HTERT RPE-1 (cell line): ENCODE results near the gene RSAD1.

Source experiments
- in situ Hi-C: fragments of 300-500 bp; cut with MboI; formaldehyde crosslinking; loops from 4 replicates; pipeline ENCODE4 v1.14.3; 2020; ENCODE audit warnings: low sequenced_read_pairs

The RSAD1 gene

GRCh38 chr17:50478391-50479381 lies at the start of gene RSAD1:
RSAD1 (plus strand) TSS chr17:50478860; CDS start chr17:50478885, 25 bp downstream.
- in situ Hi-C loops, result no loop called here

- in situ Hi-C loops, result no loop called here
Observed at GRCh38 chr17:50429793-50430192, 48.9 kb upstream of the RSAD1 start.

DNA sequence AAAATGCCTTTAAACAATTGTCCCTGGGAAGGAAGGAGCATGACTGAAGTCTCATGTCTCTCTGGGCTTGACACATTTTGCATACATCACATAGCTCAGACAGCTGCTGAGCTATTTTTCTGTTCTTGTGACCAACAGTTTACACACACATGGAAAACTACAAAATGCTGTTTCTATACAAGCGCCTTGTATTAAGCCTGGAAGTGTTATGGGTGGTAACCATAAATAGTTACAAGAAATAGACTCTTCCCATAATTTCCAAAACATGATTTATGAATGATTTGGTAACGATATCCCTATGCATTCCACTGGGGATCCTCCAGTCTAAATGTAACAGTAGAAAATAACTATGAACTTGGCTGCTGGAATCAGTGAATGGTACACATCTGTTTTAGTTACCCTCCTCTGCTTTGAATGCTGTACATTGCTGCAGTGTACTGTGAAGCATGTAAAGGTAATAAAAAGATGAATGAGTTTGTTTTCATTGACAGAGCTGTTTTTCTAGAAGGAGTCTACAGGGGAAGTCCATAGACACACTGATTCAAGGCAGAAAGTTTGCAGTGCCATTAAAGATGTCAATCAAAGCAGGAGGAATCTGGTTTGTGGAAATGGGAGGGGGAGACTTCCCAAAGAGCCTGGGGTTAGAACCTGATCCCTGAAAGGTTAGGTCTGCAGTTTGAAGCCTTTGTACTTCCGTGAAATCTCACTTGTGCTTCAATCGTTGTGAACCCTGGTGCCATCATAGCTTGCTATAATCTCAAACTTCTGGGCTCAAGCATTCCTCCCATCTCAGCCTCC lies 47.6 kb upstream of the RSAD1 start:
- in situ Hi-C loops, result no loop called here

- in situ Hi-C loops, result no loop called here
Observed at GRCh38 chr17:50432125-50432762, 46.4 kb upstream of the RSAD1 start.

DNA sequence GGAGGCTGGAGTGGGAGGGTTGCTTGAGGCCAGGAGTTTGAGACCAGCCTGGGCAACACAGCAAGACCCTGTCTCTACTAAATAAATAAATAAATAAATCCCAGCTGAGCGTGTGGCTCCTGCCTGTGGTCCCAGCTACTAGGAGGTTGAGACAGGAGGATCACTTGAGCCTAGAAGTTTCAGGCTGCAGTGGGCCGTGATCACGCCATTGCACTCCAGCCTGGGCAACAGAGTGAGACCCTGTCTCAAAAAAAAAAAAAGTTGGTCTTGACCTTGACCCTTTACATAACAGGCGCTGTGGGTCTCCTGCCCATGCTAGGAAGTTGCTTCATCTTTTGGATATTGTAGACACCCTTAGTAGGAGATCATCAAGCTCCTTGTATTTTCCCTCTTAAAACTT lies 41.3 kb upstream of the RSAD1 start:
- in situ Hi-C loops, result no loop called here

- in situ Hi-C loops, result no loop called here
Observed at GRCh38 chr17:50439008-50439407, 39.7 kb upstream of the RSAD1 start.

DNA sequence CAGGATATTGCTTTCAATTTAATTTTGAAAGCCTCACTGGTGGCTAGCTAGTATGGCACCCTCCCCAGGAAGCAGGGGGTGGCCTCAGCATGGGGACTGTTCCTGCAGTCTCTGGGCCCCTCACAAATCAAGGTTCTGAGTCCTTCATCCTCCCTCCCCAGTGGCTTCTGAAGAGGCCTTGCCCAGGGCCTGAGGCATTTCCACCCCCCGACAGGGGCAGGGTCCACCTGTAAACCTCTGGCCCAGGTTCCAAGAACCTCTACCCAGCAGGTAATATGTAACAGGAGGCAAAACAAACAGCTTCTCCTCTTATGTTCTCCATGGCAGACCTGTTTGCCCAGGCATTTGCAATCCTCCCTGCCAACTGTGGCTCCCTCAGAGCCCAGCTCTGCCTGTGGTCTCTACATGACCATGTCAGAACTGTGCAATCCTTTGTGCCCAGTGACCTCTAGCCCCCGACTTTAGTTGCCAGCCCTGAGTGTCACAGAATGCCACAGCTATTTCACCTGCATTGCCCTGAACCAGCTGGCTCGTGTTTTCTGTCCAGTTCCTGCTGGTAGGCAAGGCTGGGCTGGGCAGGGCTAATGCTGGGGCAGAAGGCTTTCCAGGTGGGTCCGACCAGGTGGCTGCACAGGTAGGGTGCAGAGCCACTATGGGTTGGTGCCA lies 38.4 kb upstream of the RSAD1 start:
- in situ Hi-C loops, result no loop called here

GRCh38 chr17:50440838-50441829 lies 37.5 kb upstream of the RSAD1 start:
- in situ Hi-C loops, result no loop called here

DNA sequence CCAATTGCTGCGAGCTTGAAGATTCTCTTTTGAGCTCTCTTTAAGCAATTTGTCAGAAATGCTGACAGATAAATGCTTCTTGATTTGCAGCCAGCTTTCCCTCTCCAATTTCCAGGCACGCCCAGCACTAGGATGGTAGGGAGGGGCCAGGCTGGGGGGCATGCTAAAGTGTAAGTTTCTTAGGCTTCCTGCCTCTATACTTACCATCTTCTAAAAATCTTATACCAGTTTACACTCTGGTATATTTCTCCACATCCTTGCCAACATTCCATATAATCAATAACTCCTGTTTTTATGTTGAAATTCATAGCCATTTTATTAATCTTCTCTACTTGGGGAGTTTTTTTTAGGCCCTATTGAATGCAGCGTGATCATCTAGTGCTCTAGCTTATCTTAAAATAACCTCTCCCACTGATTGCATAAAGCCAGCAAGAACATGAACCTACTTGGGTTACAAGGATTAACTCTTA lies 35.1 kb upstream of the RSAD1 start:
- in situ Hi-C loops, result no loop called here

- in situ Hi-C loops, result no loop called here
Observed at GRCh38 chr17:50444841-50445715, 33.6 kb upstream of the RSAD1 start.

- in situ Hi-C loops, result no loop called here
Observed at GRCh38 chr17:50445730-50446325, 32.8 kb upstream of the RSAD1 start.

DNA sequence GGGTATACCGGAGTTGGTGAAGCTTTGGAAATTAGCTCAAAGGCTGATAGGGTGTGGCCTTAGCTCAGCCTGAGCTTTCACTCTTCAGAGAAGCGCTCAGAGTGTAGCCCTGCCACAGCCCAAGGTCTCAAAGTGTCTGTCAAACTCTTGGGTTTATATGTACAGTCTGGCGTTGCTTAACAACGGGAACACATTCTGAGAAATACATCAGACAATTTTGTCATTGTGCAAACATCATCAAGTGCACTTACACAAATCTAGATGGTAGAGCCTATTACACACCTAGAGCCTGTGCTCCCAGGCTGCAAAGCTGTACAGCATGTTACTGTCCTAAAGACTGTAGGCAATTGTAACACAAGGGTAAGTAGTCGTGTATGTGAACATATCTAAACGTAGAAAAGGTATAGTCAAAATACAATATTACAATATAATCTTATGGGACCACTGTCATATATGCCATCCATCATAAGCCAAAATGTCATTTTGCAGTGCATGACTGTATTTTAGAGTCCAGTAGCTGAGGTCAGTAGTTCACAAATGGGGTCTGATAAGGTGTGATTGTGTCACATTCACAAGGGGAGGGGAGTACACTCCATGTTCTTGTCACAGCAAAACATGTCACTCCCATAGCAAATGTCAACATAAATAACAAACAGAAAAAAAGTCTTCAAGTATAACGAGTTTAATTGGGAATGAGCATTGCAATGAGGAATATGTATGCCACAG lies 30.6 kb upstream of the RSAD1 start:
- in situ Hi-C loops, result no loop called here

GRCh38 chr17:50448643-50449042 lies 30.0 kb upstream of the RSAD1 start:
- in situ Hi-C loops, result no loop called here

DNA sequence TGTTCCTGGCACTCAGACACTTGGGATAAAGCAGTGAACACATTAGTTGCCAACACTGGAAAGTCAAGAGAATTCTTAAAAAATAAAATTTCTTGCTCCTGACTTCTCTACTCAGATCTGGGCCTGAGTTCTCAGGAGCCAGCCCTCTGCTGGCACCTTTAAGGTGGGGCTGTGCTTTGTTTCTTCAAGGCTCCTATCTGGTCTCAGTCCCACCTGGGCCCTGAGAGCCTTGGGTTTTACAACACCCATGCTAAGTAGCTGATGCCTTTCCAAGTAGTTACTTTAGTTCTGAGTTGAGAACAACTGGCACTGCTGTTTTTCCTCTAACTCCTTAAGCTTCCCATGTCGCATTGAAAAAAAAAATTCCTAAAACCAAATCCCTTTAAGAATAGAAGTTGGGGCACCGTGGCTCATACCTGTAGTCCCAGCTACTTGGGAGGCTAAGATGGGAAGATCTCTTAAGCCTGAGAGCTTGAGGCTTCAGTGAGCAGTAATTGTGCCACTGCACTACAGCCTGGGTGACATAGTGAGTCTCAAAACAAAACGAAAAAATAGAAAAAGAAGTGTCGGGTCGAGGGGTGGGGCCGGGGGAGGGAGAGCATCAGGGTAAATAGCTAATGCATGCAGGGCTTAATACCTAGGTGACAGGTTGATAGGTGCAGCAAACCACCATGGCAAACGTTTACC lies 26.6 kb upstream of the RSAD1 start:
- in situ Hi-C loops, result no loop called here

DNA sequence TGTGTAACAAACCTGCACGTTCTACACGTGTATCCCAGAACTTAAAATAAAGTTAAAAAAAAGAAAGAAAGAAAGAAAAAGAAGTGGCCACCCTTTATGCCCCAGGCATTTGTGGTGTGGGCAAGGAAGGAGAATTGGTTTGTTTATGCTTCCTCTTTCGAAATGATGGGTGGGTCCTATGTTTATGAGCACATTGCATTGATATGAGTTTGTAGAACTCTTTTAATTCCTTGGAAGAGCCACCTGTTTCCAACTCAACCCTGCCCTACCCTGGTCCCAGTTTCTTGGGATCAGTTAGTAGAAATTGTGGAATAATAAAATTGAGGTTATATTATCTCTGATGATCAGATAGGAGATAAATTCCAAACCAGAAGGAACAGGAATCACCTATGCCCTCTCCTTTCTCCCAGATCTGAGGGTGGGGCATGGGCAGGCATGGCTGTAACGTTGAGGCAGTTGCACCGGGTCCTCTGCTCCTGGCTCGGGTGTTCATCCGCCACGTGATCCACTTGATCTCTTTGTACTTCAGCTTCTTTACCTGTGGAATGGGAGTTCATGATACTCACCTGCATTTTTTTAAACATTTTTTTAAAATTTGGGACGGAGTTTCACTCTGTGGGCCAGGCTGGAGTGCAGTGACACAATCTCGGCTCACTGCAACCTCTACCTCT lies 25.9 kb upstream of the RSAD1 start:
- in situ Hi-C loops, result no loop called here

DNA sequence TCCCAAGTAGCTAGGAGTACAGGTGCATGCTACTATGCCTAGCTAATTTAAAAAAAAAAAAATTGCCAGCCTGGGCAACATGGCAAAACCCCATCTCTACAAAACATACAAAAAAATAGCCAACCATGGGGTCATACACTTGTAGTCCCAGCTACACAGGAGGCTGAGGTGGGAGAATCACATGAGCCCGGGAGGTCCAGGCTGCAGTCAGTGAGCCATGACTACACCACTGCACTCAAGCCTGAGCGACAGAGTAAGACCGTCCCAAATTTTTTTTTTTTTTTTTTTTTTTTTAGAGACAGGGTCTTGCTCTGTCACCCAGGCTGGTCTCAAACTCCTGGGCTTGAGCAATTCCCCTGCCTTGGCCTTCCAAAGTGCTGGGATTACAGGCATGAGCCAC lies 24.8 kb upstream of the RSAD1 start:
- in situ Hi-C loops, result no loop called here
